ENCODE measurements around the gene C11orf21. TPM values are rescaled to one million over a fixed set of nuclear protein-coding genes. Genes with fewer than 3 reads are reported as not detected.

Gene C11orf21
- total and polyA plus RNA-seq, 2 experiments from 2014 or later, result not detected

DNA sequence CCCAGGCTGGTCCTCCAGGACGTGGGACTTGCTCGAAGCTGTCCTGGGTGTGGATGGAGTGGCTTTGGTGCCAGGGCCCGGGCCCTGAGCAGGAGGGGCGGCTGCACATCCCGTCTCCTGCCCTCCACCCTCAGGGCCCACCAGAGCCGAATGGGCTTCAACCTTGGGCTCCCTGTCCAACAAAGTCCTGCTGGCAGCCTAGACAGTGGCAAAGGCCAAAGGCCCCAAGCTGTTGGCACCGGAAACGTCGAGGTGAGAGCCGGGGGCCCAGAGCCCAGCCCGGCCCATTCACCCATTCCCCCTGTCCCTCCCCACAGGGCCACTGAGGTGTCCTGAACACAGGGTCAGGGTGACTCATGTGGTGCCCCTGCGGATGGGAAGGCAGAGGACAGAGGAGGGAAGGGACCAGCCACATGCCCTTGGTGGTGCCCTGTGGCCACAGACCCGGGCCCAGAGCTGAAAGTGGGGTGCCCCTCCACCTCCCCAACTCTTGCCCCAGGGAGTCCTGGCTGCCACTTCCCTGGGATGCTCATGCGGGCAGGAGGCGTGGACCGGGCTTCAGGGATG lies 9.2 kb upstream of the C11orf21 start:
- no peaks in the 10 kb centered on the region for H3K27me3 ChIP-seq (replicated peaks; ENCODE audit: insufficient read depth)
- no peak overlapping the region for H3K9ac ChIP-seq
- 60 to 69% methylated on average over 14 to 16 of the region's 16 CpGs for WGBS, 2 experiments (ENCODE audit: low coverage in 1 of 2, low lambda C conversion rate in 2 of 2, missing lambda C conversion rate in 2 of 2)
- H3K4me3 ChIP-seq, result no peak overlapping the region
- H3K4me2 ChIP-seq (ENCODE audit: unreplicated experiment), result no peak overlapping the region
- H3K27ac ChIP-seq, result no peak overlapping the region
- no peaks in the 10 kb centered on the region for H3K36me3 ChIP-seq (ENCODE audit: low read depth)
- no peak for TF ChIP-seq EZH2phosphoT487 (IDR thresholded peaks at IDR 0.05; ENCODE audit: insufficient read depth, low read depth)
- TF ChIP-seq EZH2 (IDR thresholded peaks at IDR 0.05; ENCODE audit: insufficient read depth, poor library complexity, severe bottlenecking), result no peak
- no peaks in the 10 kb centered on the region for H4K20me1 ChIP-seq (ENCODE audit: insufficient read depth)
- no peaks in the 10 kb centered on the region for H3K9me3 ChIP-seq (ENCODE audit: low read depth)
- no peak for DNase-seq
- no peaks in the 10 kb centered on the region for H3K9me2 ChIP-seq (ENCODE audit: insufficient read depth)
- H3K79me2 ChIP-seq (ENCODE audit: insufficient read depth), result no peaks in the 10 kb centered on the region
- H3K4me1 ChIP-seq (ENCODE audit: insufficient read depth), result peaks cover 25% of the 10 kb centered on the region
- no peak overlapping the region for H2AFZ ChIP-seq
- in situ Hi-C loops (cut with MboI), result loop anchor here (10.0 to 25.0 kb wide), 2 partner anchors 64 to 576 kb away; partner anchors contain the start of genes CD81 and CDKN1C
- H3F3A ChIP-seq (ENCODE audit: insufficient read depth), result no peaks in the 10 kb centered on the region

- Histone ChIP-seq H3F3A (ENCODE audit: insufficient read depth) (no peaks in the 10 kb centered on the region), H3K36me3 (ENCODE audit: low read depth) (no peaks in the 10 kb centered on the region)
- in situ Hi-C loops (cut with MboI), result loop anchor here (10.0 to 25.0 kb wide), 2 partner anchors 65 to 577 kb away; partner anchors contain the start of genes CD81 and CDKN1C
These were observed 8.5 kb upstream of the C11orf21 start for GRCh38 chr11:2310073-2310785.

GRCh38 chr11:2309251-2310072 lies 7.7 kb upstream of the C11orf21 start:
- Histone ChIP-seq H2AFZ (no peak overlapping the region), H3F3A (ENCODE audit: insufficient read depth) (no peaks in the 10 kb centered on the region), H3K27me3 (replicated peaks; ENCODE audit: insufficient read depth) (no peaks in the 10 kb centered on the region), H3K9ac (no peak overlapping the region), H3K27ac (no peak overlapping the region), H3K79me2 (ENCODE audit: insufficient read depth) (no peaks in the 10 kb centered on the region), H4K20me1 (ENCODE audit: insufficient read depth) (no peaks in the 10 kb centered on the region), H3K4me3 (no peak overlapping the region), H3K4me2 (ENCODE audit: unreplicated experiment) (no peak overlapping the region), H3K36me3 (ENCODE audit: low read depth) (no peaks in the 10 kb centered on the region), H3K9me3 (ENCODE audit: low read depth) (no peaks in the 10 kb centered on the region), H3K9me2 (ENCODE audit: insufficient read depth) (no peaks in the 10 kb centered on the region), H3K4me1 (ENCODE audit: insufficient read depth) (peaks cover 26% of the 10 kb centered on the region)
- no peak for DNase-seq
- 58 to 66% methylated on average over 16 to 19 of the region's 19 CpGs for WGBS, 2 experiments (ENCODE audit: low coverage in 1 of 2, low lambda C conversion rate in 2 of 2, missing lambda C conversion rate in 2 of 2)
- TF ChIP-seq EZH2 (IDR thresholded peaks at IDR 0.05; ENCODE audit: insufficient read depth, poor library complexity, severe bottlenecking) (no peak), EZH2phosphoT487 (IDR thresholded peaks at IDR 0.05; ENCODE audit: insufficient read depth, low read depth) (no peak)
- in situ Hi-C loops (cut with MboI), result loop anchor here (10.0 to 25.0 kb wide), 2 partner anchors 65 to 578 kb away; partner anchors contain the start of genes CD81 and CDKN1C

More at GRCh38 chr11:2310073-2310785, 8.5 kb upstream of the C11orf21 start:
- H3K9me3 ChIP-seq (ENCODE audit: low read depth), result no peaks in the 10 kb centered on the region
- H3K4me3 ChIP-seq, result no peak overlapping the region
- H3K79me2 ChIP-seq (ENCODE audit: insufficient read depth), result no peaks in the 10 kb centered on the region
- TF ChIP-seq EZH2 (IDR thresholded peaks at IDR 0.05; ENCODE audit: insufficient read depth, poor library complexity, severe bottlenecking), result no peak
- no peak for TF ChIP-seq EZH2phosphoT487 (IDR thresholded peaks at IDR 0.05; ENCODE audit: insufficient read depth, low read depth)
- no peak for DNase-seq
- H3K27me3 ChIP-seq (replicated peaks; ENCODE audit: insufficient read depth), result no peaks in the 10 kb centered on the region
- 83 to 84% methylated on average over 16 of the region's 16 CpGs for WGBS, 2 experiments (ENCODE audit: low coverage in 1 of 2, low lambda C conversion rate in 2 of 2, missing lambda C conversion rate in 2 of 2)
- H3K27ac ChIP-seq, result no peak overlapping the region
- no peaks in the 10 kb centered on the region for H3K9me2 ChIP-seq (ENCODE audit: insufficient read depth)
- no peak overlapping the region for H3K4me2 ChIP-seq (ENCODE audit: unreplicated experiment)
- no peaks in the 10 kb centered on the region for H4K20me1 ChIP-seq (ENCODE audit: insufficient read depth)
- no peak overlapping the region for H2AFZ ChIP-seq
- peaks cover 30% of the 10 kb centered on the region for H3K4me1 ChIP-seq (ENCODE audit: insufficient read depth)
- no peak overlapping the region for H3K9ac ChIP-seq

GRCh38 chr11:2308713-2309112 lies 7.0 kb upstream of the C11orf21 start:
- no peaks in the 10 kb centered on the region for H3K9me3 ChIP-seq (ENCODE audit: low read depth)
- no peaks in the 10 kb centered on the region for H3K79me2 ChIP-seq (ENCODE audit: insufficient read depth)
- 79 to 84% methylated on average over 6 to 7 of the region's 7 CpGs for WGBS, 2 experiments (ENCODE audit: low coverage in 1 of 2, low lambda C conversion rate in 2 of 2, missing lambda C conversion rate in 2 of 2)
- H3K4me3 ChIP-seq, result no peak overlapping the region
- H2AFZ ChIP-seq, result no peak overlapping the region
- no peaks in the 10 kb centered on the region for H3K27me3 ChIP-seq (replicated peaks; ENCODE audit: insufficient read depth)
- H3K4me2 ChIP-seq (ENCODE audit: unreplicated experiment), result no peak overlapping the region
- no peaks in the 10 kb centered on the region for H3K36me3 ChIP-seq (ENCODE audit: low read depth)
- H3K9ac ChIP-seq, result no peak overlapping the region
- H3K27ac ChIP-seq, result no peak overlapping the region
- DNase-seq, result no peak
- no peaks in the 10 kb centered on the region for H3F3A ChIP-seq (ENCODE audit: insufficient read depth)
- no peaks in the 10 kb centered on the region for H4K20me1 ChIP-seq (ENCODE audit: insufficient read depth)
- in situ Hi-C loops (cut with MboI), result loop anchor here (25.0 kb wide), 1 partner anchor 579 kb away; the partner anchor contains the start of gene CDKN1C
- H3K4me1 ChIP-seq (ENCODE audit: insufficient read depth), result peaks cover 25% of the 10 kb centered on the region
- H3K9me2 ChIP-seq (ENCODE audit: insufficient read depth), result no peaks in the 10 kb centered on the region
- TF ChIP-seq EZH2 (IDR thresholded peaks at IDR 0.05; ENCODE audit: insufficient read depth, poor library complexity, severe bottlenecking) (no peak), EZH2phosphoT487 (IDR thresholded peaks at IDR 0.05; ENCODE audit: insufficient read depth, low read depth) (no peak)

Data from GM23248 (cell line).